Measurements from ENCODE around the gene ARHGAP40. TPM values are rescaled to one million over a fixed set of nuclear protein-coding genes. Genes with fewer than 3 reads are reported as not detected.

The ARHGAP40 gene
- total and polyA plus RNA-seq, 2 of the 4 experiments (the other 2 are of a cell fraction), result not detected

- no peaks in the 10 kb centered on the region for H4K20me1 ChIP-seq (ENCODE audit: insufficient read depth, low read length)
- no CpG with 5 or more reads among the region's 5 CpGs for whole genome bisulfite sequencing, 2 experiments (ENCODE audit: extremely low coverage in 2 of 2, insufficient read length in 1 of 2)
- no peaks in the 10 kb centered on the region for H3K36me3 ChIP-seq (ENCODE audit: control insufficient read depth, insufficient read depth, low read length)
- H2BK20ac ChIP-seq (ENCODE audit: low read depth, low read length), result no peak overlapping the region
- H4K91ac ChIP-seq (ENCODE audit: insufficient read depth, low read depth, low read length), result no peak overlapping the region
- no peak overlapping the region for H3K23ac ChIP-seq (ENCODE audit: low read depth, low read length)
- no peak overlapping the region for H3K4me2 ChIP-seq (ENCODE audit: low read depth, low read length)
- dilution Hi-C loops (cut with HindIII; ENCODE audit: low sequenced_read_pairs, unreplicated experiment) (no loop called here), intact Hi-C loops (cut with micrococcal nuclease) (no loop called here), in situ Hi-C loops (cut with MboI; ENCODE audit: low sequenced_read_pairs) (no loop called here)
- H4K5ac ChIP-seq (ENCODE audit: low read depth, low read length), result no peak overlapping the region
- no peak overlapping the region for H3K18ac ChIP-seq (ENCODE audit: low read depth, low read length)
- no peaks in the 10 kb centered on the region for H3K9me1 ChIP-seq (ENCODE audit: insufficient read depth, low read length)
- no peak overlapping the region for H2BK15ac ChIP-seq (ENCODE audit: low read depth, low read length)
- H3K27ac ChIP-seq (ENCODE audit: insufficient read depth, low read length), result no peak overlapping the region
- no peak overlapping the region for H3K4ac ChIP-seq (ENCODE audit: low read depth, low read length)
- H2AK5ac ChIP-seq (ENCODE audit: low read depth, low read length), result no peak overlapping the region
- H3K4me3 ChIP-seq (ENCODE audit: insufficient read depth, low read depth, low read length), result no peak overlapping the region
- H2AFZ ChIP-seq (replicated peaks; ENCODE audit: low read length, poor library complexity), result no peak overlapping the region
- no peak overlapping the region for H2BK120ac ChIP-seq (ENCODE audit: low read depth, low read length)
- no peak overlapping the region for H4K8ac ChIP-seq (ENCODE audit: low read depth in 2 of 2, low read length in 2 of 2)
- no peaks in the 10 kb centered on the region for H3K9me3 ChIP-seq (ENCODE audit: control insufficient read depth, insufficient read depth, low read length)
- H3K9ac ChIP-seq (ENCODE audit: low read depth, low read length), result no peak overlapping the region
- no peaks in the 10 kb centered on the region for H3K4me1 ChIP-seq (ENCODE audit: control insufficient read depth, insufficient read depth, low read length)
- H3K27me3 ChIP-seq (ENCODE audit: control insufficient read depth, insufficient read depth, low read length), result peaks cover 13% of the 10 kb centered on the region; the same call in 1 of the 2 replicates
- H2AK9ac ChIP-seq (replicated peaks; ENCODE audit: low read depth, low read length, poor library complexity), result no peak overlapping the region
- POLR2A ChIA-PET (ENCODE audit: unreplicated experiment), result no interaction called here
- DNase-seq, result no peak
- no peak overlapping the region for H3K56ac ChIP-seq (ENCODE audit: extremely low read depth, insufficient read depth, low read length)
- CTCF ChIA-PET, result no interaction called here
- H2BK5ac ChIP-seq (ENCODE audit: low read depth, low read length, poor library complexity, severe bottlenecking), result no peak overlapping the region
- BruUV-seq (replicated peaks), result no TSS peak
- no peaks in the 10 kb centered on the region for H3K79me1 ChIP-seq (ENCODE audit: low read depth in 1 of 2, low read length in 2 of 2)
- H3K14ac ChIP-seq (replicated peaks; ENCODE audit: low read depth, low read length), result no peak overlapping the region
- no peak for TF ChIP-seq MAZ (IDR thresholded peaks at IDR 0.05; ENCODE audit: borderline replicate concordance, low read depth, low read length)
- TF ChIP-seq, protein P1, sequence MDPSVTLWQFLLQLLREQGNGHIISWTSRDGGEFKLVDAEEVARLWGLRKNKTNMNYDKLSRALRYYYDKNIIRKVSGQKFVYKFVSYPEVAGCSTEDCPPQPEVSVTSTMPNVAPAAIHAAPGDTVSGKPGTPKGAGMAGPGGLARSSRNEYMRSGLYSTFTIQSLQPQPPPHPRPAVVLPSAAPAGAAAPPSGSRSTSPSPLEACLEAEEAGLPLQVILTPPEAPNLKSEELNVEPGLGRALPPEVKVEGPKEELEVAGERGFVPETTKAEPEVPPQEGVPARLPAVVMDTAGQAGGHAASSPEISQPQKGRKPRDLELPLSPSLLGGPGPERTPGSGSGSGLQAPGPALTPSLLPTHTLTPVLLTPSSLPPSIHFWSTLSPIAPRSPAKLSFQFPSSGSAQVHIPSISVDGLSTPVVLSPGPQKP (IDR thresholded peaks at IDR 0.05; ENCODE audit: borderline replicate concordance, low read depth, low read length), result no peak
- TF ChIP-seq POLR2A (IDR thresholded peaks at IDR 0.05; ENCODE audit: low read depth, low read length), result no peak
- TF ChIP-seq RFX5 (IDR thresholded peaks at IDR 0.05; ENCODE audit: low read depth, low read length), result no peak
- no peak for TF ChIP-seq CEBPB (IDR thresholded peaks at IDR 0.05; ENCODE audit: low read depth, low read length)
- TF ChIP-seq BHLHE40 (IDR thresholded peaks at IDR 0.05; ENCODE audit: low read depth, low read length), result no peak
- no peak for TF ChIP-seq MXI1 (IDR thresholded peaks at IDR 0.05; ENCODE audit: borderline replicate concordance, low read depth, low read length)
- TF ChIP-seq SMC3 (IDR thresholded peaks at IDR 0.05; ENCODE audit: low read depth, low read length), result no peak
- TF ChIP-seq RAD21 (IDR thresholded peaks at IDR 0.05; ENCODE audit: low read length), result no peak
- no peak for ATAC-seq (ENCODE audit: low read depth)
Observed at GRCh38 chr20:38612751-38613515, 11.3 kb downstream of the ARHGAP40 start.

All from IMR-90 (cell line).